HG03159 (cell line): ENCODE data around the gene SRP14.
"Not testable (repeated sequence)": the region's sequence is repeated elsewhere in the genome, so short reads cannot be mapped to it uniquely, and the experiment has no call there.

Source experiments
- ATAC-seq: cut with Tn5 transposase; IDR thresholded peaks from one replicate; pipeline ENCODE4 v1.9.1; 2021; ENCODE audit warnings: mild to moderate bottlenecking, moderate library complexity; ENCODE audit not compliant: unreplicated experiment

Gene SRP14

GRCh38 chr15:39992953-39993352, 46.0 kb downstream of the SRP14 start:
- not testable (repeated sequence) for ATAC-seq

- no peak for ATAC-seq
Measured at GRCh38 chr15:39990706-39991105, 48.3 kb downstream of the SRP14 start.

- ATAC-seq = no peak
Measured at GRCh38 chr15:39987821-39988220, 51.2 kb downstream of the SRP14 start.
